H1 (cell line): ENCODE measurements around the gene INPP4B. TPM values are rescaled to one million over a fixed set of nuclear protein-coding genes. Genes with fewer than 3 reads are reported as not detected.

Experiments
- CTCF ChIA-PET: fragments of 300-600 bp; sonication (Branson Sonifier 250); formaldehyde crosslinking; loops from one replicate; lab custom pipeline; 2021; ENCODE audit not compliant: partially characterized antibody; lab: Charles Lee
- POLR2A ChIA-PET: fragments of 300-600 bp; sonication (Branson Sonifier 250); formaldehyde crosslinking; loops from one replicate; lab custom pipeline; 2021; ENCODE audit warnings: inconsistent platforms; ENCODE audit not compliant: partially characterized antibody; lab: Charles Lee
- DNase-seq, 2 experiments: peaks; one replicate each; pipeline versions ENCODE4 v3.0.0 to v3.0.0-alpha.2; 2010 to 2022; ENCODE audit warnings: low spot score in 2 of 2, low read depth in 1 of 2, mixed read lengths in 1 of 2
- FAIRE-seq: peaks from 2 replicates; lab custom pipeline; 2011; peaks lifted over from hg19 to GRCh38; lab: Jason Lieb, UNC
- H2AFZ ChIP-seq: 2 replicates; pipeline ENCODE4 v1.8.1; 2012; ENCODE audit warnings: low read length, inconsistent platforms
- H2AK5ac ChIP-seq: 2 replicates; pipeline ENCODE4 v1.6.1; 2013; ENCODE audit warnings: low read depth, low read length
- H2BK120ac ChIP-seq: replicated peaks from 2 replicates; pipeline ENCODE3; 2013; ENCODE audit warnings: low read depth, low read length, inconsistent platforms
- H2BK12ac ChIP-seq: 2 replicates; pipeline ENCODE4 v1.6.1; 2013; ENCODE audit warnings: low read depth, low read length
- H2BK15ac ChIP-seq: 2 replicates; pipeline ENCODE4 v1.6.1; 2013; ENCODE audit warnings: low read length
- H2BK20ac ChIP-seq: 2 replicates; pipeline ENCODE4 v1.6.1; 2013; ENCODE audit warnings: low read length
- H2BK5ac ChIP-seq: 2 replicates; pipeline ENCODE4 v1.6.1; 2013; ENCODE audit warnings: low read depth, low read length
- H3K14ac ChIP-seq: 2 replicates; pipeline ENCODE4 v1.6.1; 2013; ENCODE audit warnings: inconsistent platforms; ENCODE audit not compliant: insufficient read length
- H3K18ac ChIP-seq: 2 replicates; pipeline ENCODE4 v1.6.1; 2013; ENCODE audit warnings: low read length; ENCODE audit errors: extremely low read depth
- H3K23ac ChIP-seq: 2 replicates; pipeline ENCODE4 v1.6.1; 2013; ENCODE audit warnings: inconsistent platforms; ENCODE audit not compliant: insufficient read length
- H3K23me2 ChIP-seq: 2 replicates; pipeline ENCODE4 v1.6.1; 2013; ENCODE audit warnings: low read depth, low read length
- H3K27ac ChIP-seq: 2 replicates; pipeline ENCODE4 v1.6.1; 2011; ENCODE audit warnings: low read depth, low read length, inconsistent platforms
- H3K27me3 ChIP-seq, 4 experiments: replicated peaks in 1 of 4; 1 replicate in 1 of 4; 2 replicates in 3 of 4; pipeline versions ENCODE4 v1.6.1 to v1.8.1; 2011 to 2013; ENCODE audit warnings: low read length in 3 of 4, mild to moderate bottlenecking in 3 of 4, inconsistent platforms in 2 of 4, mixed read lengths in 2 of 4, moderate library complexity in 1 of 4; ENCODE audit not compliant: control insufficient read depth in 3 of 4, insufficient read depth in 3 of 4; ENCODE audit errors: extremely low read depth in 1 of 4
- H3K36me3 ChIP-seq, 4 experiments: 2 replicates each; pipeline versions ENCODE4 v1.6.1 to v1.8.1; 2011 to 2013; ENCODE audit warnings: mild to moderate bottlenecking in 4 of 4, low read length in 3 of 4, moderate library complexity in 2 of 4, control low read depth in 1 of 4, inconsistent platforms in 1 of 4; ENCODE audit not compliant: insufficient read depth in 4 of 4, control insufficient read depth in 2 of 4
- H3K4ac ChIP-seq: replicated peaks from 2 replicates; pipeline ENCODE3; 2013; ENCODE audit warnings: low read length, low read depth, mixed read lengths, inconsistent platforms; ENCODE audit not compliant: insufficient read length
- H3K4me1 ChIP-seq, 4 experiments: replicated peaks in 1 of 4; 1 replicate in 1 of 4; 2 replicates in 3 of 4; pipeline versions ENCODE4 v1.6.1 to v1.8.1; 2011 to 2013; ENCODE audit warnings: low read length in 3 of 4, inconsistent platforms in 2 of 4, mixed read lengths in 1 of 4; ENCODE audit not compliant: insufficient read depth in 4 of 4, control insufficient read depth in 3 of 4
- H3K4me2 ChIP-seq, 2 experiments: 2 replicates each; pipeline versions ENCODE4 v1.6.1 to v1.8.1; 2011 to 2013; ENCODE audit warnings: low read depth in 2 of 2, low read length in 2 of 2, control low read depth in 1 of 2, inconsistent platforms in 1 of 2, mild to moderate bottlenecking in 1 of 2; ENCODE audit not compliant: insufficient read depth in 1 of 2
- H3K4me3 ChIP-seq, 4 experiments: fragments of 200-600, 300-600 bp in 1 of 4; sonication (generic), shearing (Covaris generic), sonication (Bioruptor Twin) in 1 of 4; 2 replicates each; pipeline versions ENCODE4 v1.5.1 to v1.8.1; 2011 to 2016; ENCODE audit warnings: low read length in 4 of 4, low read depth in 3 of 4, control low read depth in 2 of 4, inconsistent platforms in 2 of 4, mild to moderate bottlenecking in 2 of 4, mixed read lengths in 1 of 4, moderate library complexity in 1 of 4; ENCODE audit not compliant: insufficient read depth in 2 of 4; ENCODE audit errors: extremely low read depth in 1 of 4
- H3K56ac ChIP-seq: replicated peaks from 2 replicates; pipeline ENCODE3; 2013; ENCODE audit warnings: low read depth, mild to moderate bottlenecking, mixed read lengths, low read length, inconsistent platforms; ENCODE audit not compliant: insufficient read length
- H3K79me1 ChIP-seq: 2 replicates; pipeline ENCODE4 v1.6.1; 2013; ENCODE audit warnings: low read depth, low read length, control low read depth
- H3K79me2 ChIP-seq, 2 experiments: 2 replicates each; pipeline versions ENCODE4 v1.6.1 to v1.8.1; 2012 to 2013; ENCODE audit warnings: low read length in 2 of 2, mild to moderate bottlenecking in 2 of 2, inconsistent platforms in 1 of 2; ENCODE audit not compliant: insufficient read depth in 2 of 2, control insufficient read depth in 1 of 2
- H3K9ac ChIP-seq, 4 experiments: replicated peaks in 1 of 4; 1 replicate in 1 of 4; 2 replicates in 3 of 4; pipeline versions ENCODE4 v1.6.1 to v1.8.1; 2011 to 2013; ENCODE audit warnings: low read depth in 3 of 4, low read length in 3 of 4, control low read depth in 2 of 4, mild to moderate bottlenecking in 2 of 4, moderate library complexity in 2 of 4, inconsistent platforms in 1 of 4; ENCODE audit errors: extremely low read depth in 1 of 4
- H3K9me3 ChIP-seq, 2 experiments: 2 replicates each; pipeline versions ENCODE4 v1.6.1 to v1.8.1; 2012 to 2013; ENCODE audit warnings: mild to moderate bottlenecking in 2 of 2, moderate library complexity in 2 of 2, control low read depth in 1 of 2, inconsistent platforms in 1 of 2, low read depth in 1 of 2, low read length in 1 of 2, mixed read lengths in 1 of 2; ENCODE audit not compliant: insufficient read depth in 2 of 2
- H4K20me1 ChIP-seq, 2 experiments: replicated peaks in 1 of 2; 2 replicates each; pipeline versions ENCODE3 to v1.8.1; 2011 to 2013; ENCODE audit warnings: inconsistent platforms in 2 of 2, low read length in 2 of 2, mild to moderate bottlenecking in 1 of 2; ENCODE audit not compliant: insufficient read depth in 2 of 2, control insufficient read depth in 1 of 2
- H4K5ac ChIP-seq: 2 replicates; pipeline ENCODE4 v1.6.1; 2013; ENCODE audit warnings: low read length, low read depth, mixed read lengths, inconsistent platforms; ENCODE audit not compliant: insufficient read length
- H4K8ac ChIP-seq: 2 replicates; pipeline ENCODE4 v1.8.0; 2013; ENCODE audit warnings: mild to moderate bottlenecking, moderate library complexity, low read length, inconsistent platforms; ENCODE audit not compliant: insufficient read depth; ENCODE audit errors: extremely low read depth
- H4K91ac ChIP-seq: replicated peaks from 2 replicates; pipeline ENCODE3; 2013; ENCODE audit warnings: low read length, mixed read lengths, inconsistent platforms; ENCODE audit not compliant: insufficient read length
- BCL11A ChIP-seq, 2 experiments: IDR thresholded peaks; one replicate each; pipeline ENCODE4 v1.6.1; 2011; ENCODE audit warnings: low read depth in 2 of 2, low read length in 2 of 2, mild to moderate bottlenecking in 2 of 2
- E2F6 ChIP-seq: IDR thresholded peaks from 2 replicates; pipeline ENCODE4 v1.6.1; 2012; ENCODE audit warnings: inconsistent platforms
- POLR2AphosphoS5 ChIP-seq: IDR thresholded peaks from 2 replicates; pipeline ENCODE4 v1.6.1; 2011; ENCODE audit warnings: low read depth, low read length
- POU5F1 ChIP-seq: IDR thresholded peaks from 2 replicates; pipeline ENCODE4 v1.6.1; 2011; ENCODE audit warnings: low read depth, mild to moderate bottlenecking, low read length, moderate library complexity
- RFX5 ChIP-seq: IDR thresholded peaks from 2 replicates; pipeline ENCODE4 v1.6.1; 2011; ENCODE audit warnings: low read depth, low read length, improper control_type of control experiment, borderline replicate concordance
- SIX5 ChIP-seq: IDR thresholded peaks from 2 replicates; pipeline ENCODE4 v1.6.1; 2011; ENCODE audit warnings: mild to moderate bottlenecking, low read depth, low read length
- SP2 ChIP-seq: IDR thresholded peaks from 2 replicates; pipeline ENCODE4 v1.6.1; 2012; ENCODE audit warnings: mild to moderate bottlenecking, low read length, inconsistent platforms
- TAF7 ChIP-seq: optimal IDR thresholded peaks from 2 replicates; pipeline ENCODE3; 2011; ENCODE audit warnings: low read depth, mild to moderate bottlenecking, inconsistent platforms, low read length, moderate library complexity, borderline replicate concordance
- WGBS, 2 experiments: shearing (Covaris generic) in 1 of 2; methylation state at CpG; one replicate each; pipeline versions ENCODE4 v1.1.6 to v1.1.7; 2013 to 2015; ENCODE audit warnings: low lambda C conversion rate in 2 of 2, mixed read lengths in 2 of 2, inconsistent platforms in 1 of 2, low coverage in 1 of 2, missing lambda C conversion rate in 1 of 2; ENCODE audit not compliant: insufficient replicate concordance in 2 of 2, insufficient coverage in 1 of 2, insufficient read length in 1 of 2; ENCODE audit errors: extremely low coverage in 1 of 2, missing lambda C conversion rate in 1 of 2; 5-methylcytosine and 5-hydroxymethylcytosine counted together
- polyA plus RNA-seq, 7 experiments: library from polyadenylated mRNA; depleted of rRNA in 3 of 7; stranded (reverse) in 5 of 7; unstranded in 2 of 7; fragments of >200 nt in 5 of 7; fragments of 200-250 nt in 2 of 7; gene quantifications; 1 replicate in 5 of 7; 2 replicates in 1 of 7; 4 replicates in 1 of 7; pipeline versions ENCODE4 v1.2.1 to v1.2.3, GENCODE V29; 2011 to 2013; ENCODE audit warnings: missing spikeins in 2 of 7, mixed read lengths in 2 of 7
- total RNA-seq: library from RNA; stranded (reverse); fragmentation: NEBNext Ultra II Directional; extraction: Animal tissue kit (Norgen Biotek cat#: 25700); gene quantifications from 2 replicates; pipeline ENCODE4 v1.2.1, GENCODE V29; 2021

The INPP4B gene
- total and polyA plus RNA-seq, 2 of the 8 experiments (the other 6 are each of a cell fraction or from before 2014, with no cell fraction given): 0.11 to 0.54 TPM

- no peak overlapping the region for H2AK5ac ChIP-seq
- 87% methylated on average over 1 of the region's 1 CpG; no CpG with 5 or more reads in 1 of the 2 experiments for WGBS, 2 experiments
- POLR2A ChIA-PET: no interaction called here
- TF ChIP-seq E2F6: no peak
- no peak for TF ChIP-seq TAF7
- TF ChIP-seq RFX5: no peak
- no peak for TF ChIP-seq POLR2AphosphoS5
- no peak for TF ChIP-seq POU5F1
- TF ChIP-seq SIX5: no peak
- no peak for TF ChIP-seq SP2
- TF ChIP-seq BCL11A (IDR thresholded peaks at IDR 0.05; ENCODE audit: low read depth in 2 of 2, low read length in 2 of 2): no peak
- H3K4me2 ChIP-seq: no peak overlapping the region
- H3K4me1 ChIP-seq: no peaks in the 10 kb centered on the region
- H3K4me3 ChIP-seq: no peak overlapping the region
- H3K27me3 ChIP-seq: no peaks in the 10 kb centered on the region
- H3K23me2 ChIP-seq: no peaks in the 10 kb centered on the region
- DNase-seq (no peak), FAIRE-seq (no peak)
- H3K56ac ChIP-seq: no peak overlapping the region
- no peak overlapping the region for H3K18ac ChIP-seq
- H4K5ac ChIP-seq: no peak overlapping the region
- H4K91ac ChIP-seq: no peak overlapping the region
- no peaks in the 10 kb centered on the region for H3K9me3 ChIP-seq
- H3K14ac ChIP-seq: no peak overlapping the region
- no peak overlapping the region for H3K27ac ChIP-seq
- H3K23ac ChIP-seq: no peak overlapping the region
- H2BK12ac ChIP-seq: no peak overlapping the region
- no peaks in the 10 kb centered on the region for H3K79me1 ChIP-seq
- H4K8ac ChIP-seq: no peak overlapping the region
- H2BK20ac ChIP-seq: no peak overlapping the region
- no peaks in the 10 kb centered on the region for H4K20me1 ChIP-seq
- H2BK15ac ChIP-seq: no peak overlapping the region
- H3K4ac ChIP-seq: no peak overlapping the region
- H3K79me2 ChIP-seq: no peaks in the 10 kb centered on the region
- no peak overlapping the region for H2BK120ac ChIP-seq
- H2AFZ ChIP-seq: no peak overlapping the region
- H3K36me3 ChIP-seq: no peaks in the 10 kb centered on the region
- H3K9ac ChIP-seq: no peak overlapping the region
- H2BK5ac ChIP-seq: no peak overlapping the region
- CTCF ChIA-PET: interaction anchor here (1.0 to 1.2 kb wide), 2 partner anchors 9 to 49 kb away, joined by 3 read pairs; no protein-coding TSS in a partner anchor
These were observed 514.5 kb downstream of the INPP4B start for GRCh38 chr4:142331646-142332045.
